ENCODE results near the gene NRCAM.

DNA sequence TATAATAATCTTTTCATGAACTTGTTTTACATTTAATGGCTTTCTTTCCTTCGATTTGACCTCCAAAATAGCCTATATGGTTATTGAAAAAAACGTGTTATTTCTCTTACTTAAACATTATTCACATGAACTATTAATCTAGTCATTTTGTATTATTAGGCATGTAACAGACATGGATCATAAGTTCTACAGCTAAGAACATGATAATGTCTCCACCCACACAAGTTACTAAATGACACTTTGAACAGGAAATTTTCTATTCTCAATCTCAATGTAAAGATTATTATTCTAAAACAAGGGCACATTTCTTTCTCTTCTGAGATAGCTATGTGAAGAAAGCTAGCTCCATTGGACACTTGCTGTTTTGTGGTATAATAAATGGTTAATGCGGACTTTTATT lies 336.0 kb downstream of the NRCAM start:
- TF ChIP-seq, protein P1, sequence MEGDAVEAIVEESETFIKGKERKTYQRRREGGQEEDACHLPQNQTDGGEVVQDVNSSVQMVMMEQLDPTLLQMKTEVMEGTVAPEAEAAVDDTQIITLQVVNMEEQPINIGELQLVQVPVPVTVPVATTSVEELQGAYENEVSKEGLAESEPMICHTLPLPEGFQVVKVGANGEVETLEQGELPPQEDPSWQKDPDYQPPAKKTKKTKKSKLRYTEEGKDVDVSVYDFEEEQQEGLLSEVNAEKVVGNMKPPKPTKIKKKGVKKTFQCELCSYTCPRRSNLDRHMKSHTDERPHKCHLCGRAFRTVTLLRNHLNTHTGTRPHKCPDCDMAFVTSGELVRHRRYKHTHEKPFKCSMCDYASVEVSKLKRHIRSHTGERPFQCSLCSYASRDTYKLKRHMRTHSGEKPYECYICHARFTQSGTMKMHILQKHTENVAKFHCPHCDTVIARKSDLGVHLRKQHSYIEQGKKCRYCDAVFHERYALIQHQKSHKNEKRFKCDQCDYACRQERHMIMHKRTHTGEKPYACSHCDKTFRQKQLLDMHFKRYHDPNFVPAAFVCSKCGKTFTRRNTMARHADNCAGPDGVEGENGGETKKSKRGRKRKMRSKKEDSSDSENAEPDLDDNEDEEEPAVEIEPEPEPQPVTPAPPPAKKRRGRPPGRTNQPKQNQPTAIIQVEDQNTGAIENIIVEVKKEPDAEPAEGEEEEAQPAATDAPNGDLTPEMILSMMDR (conservative IDR thresholded peaks at IDR 0.05), result no peak
- no peak for TF ChIP-seq ZFX (IDR thresholded peaks at IDR 0.05)

Data from C4-2B (cell line).